Measurements from ENCODE around the gene CDC25A. TPM values are rescaled to one million over a fixed set of nuclear protein-coding genes. Genes with fewer than 3 reads are reported as not detected.

Gene CDC25A
- total and polyA plus RNA-seq, 9 of the 15 experiments (the other 6 are each of a cell fraction or from before 2014, with no cell fraction given), result 3.4 to 61.3 (median 51.8) TPM

- no peak for TF ChIP-seq CLOCK (CRISPR knock-in tag; IDR thresholded peaks at IDR 0.05; ENCODE audit: borderline replicate concordance)
- no peak for TF ChIP-seq ASH1L (IDR thresholded peaks at IDR 0.05; ENCODE audit: borderline replicate concordance, low read depth, partially characterized antibody)
- TF ChIP-seq MYC (IDR thresholded peaks at IDR 0.05; ENCODE audit: low read depth, low read length), result 0 out of 2 replicates have a peak, but pooled peaks have one; percentile 24
- no peak for TF ChIP-seq MYC (CRISPR knock-in tag; IDR thresholded peaks at IDR 0.05; ENCODE audit: borderline replicate concordance, low read depth)
- TF ChIP-seq ZNF668 (CRISPR knock-in tag; IDR thresholded peaks at IDR 0.05), result no peak
- no peak for TF ChIP-seq HDGF (IDR thresholded peaks at IDR 0.05)
- TF ChIP-seq ZSCAN29 (IDR thresholded peaks at IDR 0.05), result no peak
- no peak for TF ChIP-seq KLF13 (tag; IDR thresholded peaks at IDR 0.05; ENCODE audit: borderline replicate concordance, low read depth)
- no peak for TF ChIP-seq TARDBP (IDR thresholded peaks at IDR 0.05)
- TF ChIP-seq HIVEP1 (CRISPR knock-in tag; IDR thresholded peaks at IDR 0.05), result no peak
- 0 out of 4 replicates have a peak, but pooled peaks of 1 of the 2 experiments have one; percentile 5 for TF ChIP-seq TEAD1 (CRISPR knock-in tag; IDR thresholded peaks at IDR 0.05)
- no peak for TF ChIP-seq E2F4 (CRISPR knock-in tag; IDR thresholded peaks at IDR 0.05; ENCODE audit: low read depth)
- TF ChIP-seq KHSRP (IDR thresholded peaks at IDR 0.05), result no peak
- TF ChIP-seq NR3C1 (CRISPR knock-in tag; IDR thresholded peaks at IDR 0.05), result no peak
- TF ChIP-seq ELK3 (CRISPR knock-in tag; IDR thresholded peaks at IDR 0.05), result no peak
- TF ChIP-seq NBN (IDR thresholded peaks at IDR 0.05; ENCODE audit: low read depth), result no peak
- TF ChIP-seq E4F1 (CRISPR knock-in tag; IDR thresholded peaks at IDR 0.05; ENCODE audit: borderline replicate concordance), result no peak
- TF ChIP-seq ZNF133 (CRISPR knock-in tag; IDR thresholded peaks at IDR 0.05), result no peak
- TF ChIP-seq RBM39 (optimal IDR thresholded peaks at IDR 0.05; ENCODE audit: low read depth, low read length), result no peak
- TF ChIP-seq HDAC1 (IDR thresholded peaks at IDR 0.05), result 0 out of 4 replicates have a peak, but pooled peaks of 1 of the 2 experiments have one; percentile 12
- TF ChIP-seq FOXO4 (CRISPR knock-in tag; IDR thresholded peaks at IDR 0.05), result no peak
These were observed 495 bp downstream of the CDC25A start (continued) for GRCh38 chr3:48187579-48188265.
